GM18505 (cell line): ENCODE measurements around the gene OPN1MW.
A peak's percentile ranks its signal among the peaks of the same experiment; 100 is the strongest.
"Not testable (repeated sequence)": the region's sequence is repeated elsewhere in the genome, so short reads cannot be mapped to it uniquely, and the experiment has no call there.

Source experiments
- ATAC-seq: cut with Tn5 transposase; IDR thresholded peaks from one replicate; pipeline ENCODE4 v1.9.1; 2021; ENCODE audit not compliant: unreplicated experiment

The OPN1MW gene

GRCh38 chrX:154209670-154210418, 27.4 kb downstream of the OPN1MW start:
- ATAC-seq = peak; percentile 71

GRCh38 chrX:154211057-154211456, 28.7 kb downstream of the OPN1MW start:
- ATAC-seq = not testable (repeated sequence)

DNA sequence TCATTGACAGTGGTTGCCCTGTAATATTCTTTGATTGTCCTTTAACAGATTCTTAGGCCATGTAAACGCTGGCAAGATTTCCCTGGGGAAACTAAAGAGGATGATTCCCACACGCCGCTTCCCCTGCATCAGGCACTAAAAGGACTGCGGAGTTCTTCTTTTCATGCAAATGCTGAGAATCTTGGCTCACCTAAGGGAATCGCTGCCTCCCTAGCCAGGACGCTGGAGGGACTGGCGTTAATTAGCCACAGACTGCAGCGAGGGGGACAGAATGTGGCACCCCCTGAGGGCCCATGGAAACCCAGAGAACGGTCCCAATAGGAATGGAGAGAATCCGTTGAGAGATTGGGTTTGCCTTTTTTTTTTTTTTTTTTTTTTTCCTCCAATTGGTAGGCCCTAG, 29.1 kb downstream of the OPN1MW start:
- not testable (repeated sequence) for ATAC-seq

- not testable (repeated sequence) for ATAC-seq
Measured at GRCh38 chrX:154219456-154219855, 37.1 kb downstream of the OPN1MW start, which contains the start of gene OPN1MW2. Gene OPN1MW2, plus strand, starts transcription at chrX:154219756. Its CDS starts 60 bp downstream, at chrX:154219816.

DNA sequence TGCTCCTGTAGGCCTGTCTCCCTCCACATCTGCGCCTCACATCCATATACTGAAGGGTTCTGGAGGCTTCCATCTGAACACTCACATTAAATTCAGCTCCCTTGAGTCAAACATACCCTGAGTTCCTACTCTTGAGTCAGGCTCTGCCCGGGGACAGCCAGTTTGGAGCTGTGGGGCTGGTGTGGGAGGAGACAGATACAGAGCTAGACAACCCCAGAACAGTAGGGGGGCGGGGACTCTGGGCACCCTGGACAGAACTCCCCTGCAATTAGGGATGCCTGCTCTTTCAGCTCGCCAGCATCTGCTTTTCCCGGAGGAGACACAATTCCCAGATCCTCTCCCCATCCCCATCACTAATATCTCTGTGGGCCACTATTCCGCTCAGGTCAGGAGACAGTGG, 42.9 kb downstream of the OPN1MW start:
- not testable (repeated sequence) for ATAC-seq

GRCh38 chrX:154226706-154227105, 44.3 kb downstream of the OPN1MW start:
- not testable (repeated sequence) for ATAC-seq

DNA sequence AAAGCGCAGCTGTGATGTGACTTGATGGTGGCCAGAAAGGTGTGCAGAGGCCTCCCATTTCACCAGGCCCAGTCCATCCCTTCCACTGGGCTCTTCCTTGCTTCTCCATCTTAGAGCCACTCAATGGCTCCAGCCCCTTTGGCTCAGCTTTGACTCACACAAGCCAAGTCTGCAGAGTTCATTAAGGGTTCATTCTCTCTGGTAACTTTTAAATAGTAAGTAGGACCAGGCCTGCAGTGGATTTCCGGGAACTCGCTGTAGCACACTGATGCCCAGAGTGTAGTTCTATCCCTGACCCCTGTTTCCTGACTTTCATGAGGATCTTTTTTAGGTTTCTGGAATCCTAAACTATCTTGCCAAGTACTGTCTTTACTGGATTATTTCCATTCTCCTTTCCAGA, 49.0 kb downstream of the OPN1MW start:
- ATAC-seq = not testable (repeated sequence)

DNA sequence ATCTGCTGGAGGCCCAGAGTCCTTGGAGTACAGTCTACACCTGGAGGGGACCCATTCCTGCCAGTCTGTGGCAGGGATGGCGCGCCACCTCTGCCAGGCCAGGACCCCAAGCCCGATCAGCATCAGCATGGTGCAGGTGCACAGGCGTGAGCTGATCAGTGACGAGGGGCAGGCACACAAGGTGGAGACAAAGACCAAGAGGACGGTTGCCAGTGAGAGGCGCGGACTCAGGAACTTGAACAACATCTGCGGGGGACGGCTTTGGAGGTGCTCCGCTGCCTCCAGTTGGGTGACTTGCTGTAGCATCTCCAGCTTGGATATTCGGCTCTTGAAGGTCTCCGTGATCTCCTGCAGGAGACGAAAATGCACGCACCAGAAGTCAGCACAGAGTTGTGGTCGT, 51.2 kb downstream of the OPN1MW start:
- ATAC-seq = not testable (repeated sequence)

DNA sequence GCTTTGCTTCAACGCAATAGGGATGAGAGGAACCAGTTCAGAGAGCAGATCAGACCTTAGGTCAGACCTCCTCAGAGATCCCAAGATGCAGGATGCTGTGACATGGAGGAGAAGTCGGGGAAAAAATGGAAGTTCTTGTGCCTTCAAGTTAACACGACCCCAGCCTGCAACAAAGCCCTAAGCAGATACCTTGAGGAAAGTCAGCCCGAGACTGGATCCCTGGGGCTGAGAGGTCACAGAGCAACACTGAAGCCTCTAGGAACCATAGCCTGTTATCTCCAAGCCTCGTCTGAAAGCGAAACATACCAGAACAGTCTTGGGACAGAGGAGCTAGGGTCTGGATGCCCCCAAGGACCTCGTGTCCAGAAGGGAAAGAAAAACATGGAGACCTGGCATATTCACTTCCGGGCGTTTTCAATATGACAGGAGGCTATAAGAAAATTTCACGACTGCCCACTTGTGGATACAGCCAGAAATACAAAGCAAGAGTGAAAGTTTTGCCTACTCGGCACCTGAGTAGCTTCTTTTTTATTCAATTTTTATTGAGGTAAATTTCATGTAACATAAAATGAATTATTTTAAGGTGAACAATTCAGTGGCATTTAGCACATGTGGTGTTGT, 56.7 kb downstream of the OPN1MW start:
- ATAC-seq = not testable (repeated sequence)

DNA sequence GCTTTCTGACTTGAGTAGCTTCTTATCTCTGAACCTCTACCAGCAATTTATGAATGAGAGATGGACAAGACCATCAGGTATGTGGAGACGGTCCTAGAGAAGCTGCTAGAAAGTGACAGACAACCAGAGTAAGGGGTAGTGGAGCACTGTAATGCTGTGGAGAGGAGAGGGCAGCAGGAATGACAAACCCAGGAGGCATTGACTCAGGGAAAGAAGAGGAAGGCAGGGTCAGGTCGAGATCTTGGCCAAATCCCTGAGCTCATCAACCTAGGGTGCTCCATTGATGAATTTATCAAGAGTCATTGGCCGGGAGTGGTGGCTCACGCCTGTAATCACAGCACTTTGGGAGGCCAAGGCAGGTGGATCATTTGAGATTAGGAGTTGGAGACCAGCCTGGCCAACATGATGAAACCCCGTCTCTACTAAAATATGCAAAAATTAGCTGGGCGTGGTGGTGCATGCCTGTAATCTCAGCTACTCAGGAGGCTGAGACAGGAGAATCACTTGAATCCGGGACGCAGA, 57.6 kb downstream of the OPN1MW start:
- ATAC-seq = not testable (repeated sequence)
